ENCODE data around the gene ILF3. TPM values are rescaled to one million over a fixed set of nuclear protein-coding genes. Genes with fewer than 3 reads are reported as not detected.

ILF3 gene
- polyA plus RNA-seq, 3 donors: 34.4 to 189 (median 48.1) TPM

DNA sequence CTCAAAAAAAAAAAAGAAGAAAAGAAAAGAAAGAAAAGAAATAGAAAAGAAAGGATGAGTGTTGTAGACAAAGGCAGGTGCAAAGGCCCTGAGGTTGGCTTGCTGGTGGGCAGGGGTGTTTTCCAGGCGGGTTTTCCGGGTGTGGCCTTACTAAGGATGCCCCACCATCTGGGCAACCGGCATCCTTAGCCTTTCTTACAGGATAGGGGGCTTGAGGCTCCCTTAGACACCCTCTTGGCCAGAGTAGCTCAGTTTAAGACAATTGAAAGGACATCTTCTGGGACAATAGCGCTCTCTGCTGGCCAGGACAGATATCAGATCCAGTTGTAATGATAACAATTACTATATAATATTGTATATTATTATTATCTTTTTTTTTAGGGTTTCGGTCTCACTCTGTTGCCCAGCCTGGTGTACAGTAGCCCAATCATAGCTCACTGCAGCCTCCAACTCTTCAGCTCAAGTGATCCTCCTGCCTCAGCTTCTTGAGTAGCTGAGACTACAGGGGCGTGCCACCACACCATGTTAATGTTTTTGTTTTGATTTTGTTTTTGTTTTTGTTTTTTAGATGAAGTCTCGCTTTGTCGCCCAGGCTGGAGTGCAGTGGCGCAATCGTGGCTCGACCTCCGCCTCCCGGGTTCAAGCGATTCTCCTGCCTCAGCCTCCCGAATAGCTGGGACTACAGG, 45.6 kb downstream of the ILF3 start:
- H2AFZ ChIP-seq (ENCODE audit: insufficient read depth, low read depth, low read length, poor library complexity, severe bottlenecking): no peak overlapping the region
- H3K4me3 ChIP-seq (replicated peaks in 1 of 3; ENCODE audit: low read depth in 2 of 3, low read length in 3 of 3): no peak overlapping the region
- Mint-ChIP-seq H3K9me3 (peaks cover 0 to 2% (median 0%) of the 10 kb centered on the region in 7 donors), H3K27me3 (ENCODE audit: low read depth in 3 of 3) (peaks cover 6 to 9% (median 7%) of the 10 kb centered on the region in 3 donors), H3K4me3 (no peak overlapping the region), H3K4me1 (peaks cover 24% of the 10 kb centered on the region), H3K36me3 (no peaks in the 10 kb centered on the region), H3K27ac (no peak overlapping the region)
- no peak overlapping the region for H3K9ac ChIP-seq (ENCODE audit: insufficient read depth, low read length, poor library complexity, severe bottlenecking)
- H3K79me2 ChIP-seq (ENCODE audit: insufficient read depth, low read length): peaks cover 3% of the 10 kb centered on the region
- H3K4me2 ChIP-seq (replicated peaks; ENCODE audit: extremely low read depth, low read length, poor library complexity, severe bottlenecking): no peak overlapping the region
- TF ChIP-seq, protein P1, sequence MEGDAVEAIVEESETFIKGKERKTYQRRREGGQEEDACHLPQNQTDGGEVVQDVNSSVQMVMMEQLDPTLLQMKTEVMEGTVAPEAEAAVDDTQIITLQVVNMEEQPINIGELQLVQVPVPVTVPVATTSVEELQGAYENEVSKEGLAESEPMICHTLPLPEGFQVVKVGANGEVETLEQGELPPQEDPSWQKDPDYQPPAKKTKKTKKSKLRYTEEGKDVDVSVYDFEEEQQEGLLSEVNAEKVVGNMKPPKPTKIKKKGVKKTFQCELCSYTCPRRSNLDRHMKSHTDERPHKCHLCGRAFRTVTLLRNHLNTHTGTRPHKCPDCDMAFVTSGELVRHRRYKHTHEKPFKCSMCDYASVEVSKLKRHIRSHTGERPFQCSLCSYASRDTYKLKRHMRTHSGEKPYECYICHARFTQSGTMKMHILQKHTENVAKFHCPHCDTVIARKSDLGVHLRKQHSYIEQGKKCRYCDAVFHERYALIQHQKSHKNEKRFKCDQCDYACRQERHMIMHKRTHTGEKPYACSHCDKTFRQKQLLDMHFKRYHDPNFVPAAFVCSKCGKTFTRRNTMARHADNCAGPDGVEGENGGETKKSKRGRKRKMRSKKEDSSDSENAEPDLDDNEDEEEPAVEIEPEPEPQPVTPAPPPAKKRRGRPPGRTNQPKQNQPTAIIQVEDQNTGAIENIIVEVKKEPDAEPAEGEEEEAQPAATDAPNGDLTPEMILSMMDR (IDR thresholded peaks at IDR 0.05): peak; percentile 87
- H4K20me1 ChIP-seq (ENCODE audit: insufficient read depth, low read length): peaks cover 7% of the 10 kb centered on the region
- no peaks in the 10 kb centered on the region for H3K36me3 ChIP-seq (replicated peaks in 1 of 2; ENCODE audit: control insufficient read depth in 1 of 2, insufficient read depth in 2 of 2, low read length in 2 of 2)
- peak; percentile 49 to 57 (median 55) for DNase-seq
- intact Hi-C loops (cut with micrococcal nuclease): loop anchor here (1.0 to 10.0 kb wide), 8 partner anchors 37 to 217 kb away; partner anchors contain the start of genes KEAP1 (in 2 of the 2), ATG4D (in 1 of the 2), CDKN2D (in 1 of the 2) and KRI1 (in 1 of the 2)
- peaks cover 21 to 28% of the 10 kb centered on the region in 2 donors for H3K4me1 ChIP-seq (ENCODE audit: control insufficient read depth in 1 of 2, insufficient read depth in 2 of 2, low read length in 2 of 2)
- no peak overlapping the region for H3K27ac ChIP-seq (ENCODE audit: low read depth in 1 of 2, low read length in 2 of 2)
- 40% methylated on average over 8 of the region's 15 CpGs for WGBS (ENCODE audit: insufficient coverage)
- H3K27me3 ChIP-seq (ENCODE audit: control insufficient read depth in 2 of 2, insufficient read depth in 2 of 2, low read length in 2 of 2): no peaks in the 10 kb centered on the region
- no peaks in the 10 kb centered on the region for H3K9me3 ChIP-seq (replicated peaks in 1 of 2; ENCODE audit: control insufficient read depth in 1 of 2, insufficient read depth in 1 of 2, low read length in 2 of 2)

DNA sequence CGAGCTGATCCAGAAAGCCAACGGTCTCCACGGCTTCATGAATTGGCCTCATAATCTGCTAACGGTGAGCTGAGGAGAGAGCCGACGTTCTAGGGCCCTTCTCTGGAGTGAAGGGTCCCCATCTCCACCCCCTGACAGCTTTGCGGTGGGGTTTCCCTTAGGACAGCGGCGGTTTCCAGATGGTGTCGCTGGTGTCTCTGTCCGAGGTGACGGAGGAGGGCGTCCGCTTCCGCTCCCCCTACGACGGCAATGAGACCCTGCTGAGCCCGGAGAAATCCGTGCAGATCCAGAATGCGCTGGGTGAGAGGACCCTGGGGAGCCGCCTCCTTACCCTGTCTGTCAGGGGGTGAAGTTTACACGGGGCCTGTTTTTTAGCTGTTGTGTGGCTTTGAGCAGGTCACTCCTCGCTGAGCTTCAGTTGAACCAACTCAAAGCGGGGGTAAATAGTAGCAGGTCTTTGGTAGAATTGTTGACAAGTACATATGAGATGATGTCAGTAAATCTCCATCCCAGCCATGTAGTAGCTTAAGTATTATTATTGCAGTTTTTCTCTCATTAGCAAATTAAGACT, 47.9 kb downstream of the ILF3 start:
- no peak for DNase-seq
- TF ChIP-seq, protein P1 (IDR thresholded peaks at IDR 0.05): no peak

More for the DNA sequence above, 47.9 kb downstream of the ILF3 start:
- Mint-ChIP-seq H3K9me3 (peaks cover 0 to 2% (median 0%) of the 10 kb centered on the region in 7 donors), H3K4me3 (peak overlapping the region; percentile 81 to 91), H3K27me3 (ENCODE audit: low read depth in 3 of 3) (peaks cover 4 to 6% (median 4%) of the 10 kb centered on the region in 3 donors), H3K4me1 (peaks cover 12% of the 10 kb centered on the region), H3K27ac (peak overlapping the region in 5 of 7 donors; percentile 21 to 71 (median 42)), H3K36me3 (peaks cover 0 to 1% of the 10 kb centered on the region in 2 donors)
- Histone ChIP-seq H2AFZ (ENCODE audit: insufficient read depth, low read depth, low read length, poor library complexity, severe bottlenecking) (peak overlapping the region; percentile 100), H3K79me2 (ENCODE audit: insufficient read depth, low read length) (peaks cover 3% of the 10 kb centered on the region), H3K27me3 (ENCODE audit: control insufficient read depth in 2 of 2, insufficient read depth in 2 of 2, low read length in 2 of 2) (no peaks in the 10 kb centered on the region), H3K4me3 (replicated peaks in 1 of 3; ENCODE audit: low read depth in 2 of 3, low read length in 3 of 3) (peak overlapping the region; percentile 55 to 97 (median 63)), H3K9me3 (replicated peaks in 1 of 2; ENCODE audit: control insufficient read depth in 1 of 2, insufficient read depth in 1 of 2, low read length in 2 of 2) (no peaks in the 10 kb centered on the region), H3K9ac (ENCODE audit: insufficient read depth, low read length, poor library complexity, severe bottlenecking) (peak overlapping the region; percentile 77), H4K20me1 (ENCODE audit: insufficient read depth, low read length) (no peaks in the 10 kb centered on the region), H3K36me3 (replicated peaks in 1 of 2; ENCODE audit: control insufficient read depth in 1 of 2, insufficient read depth in 2 of 2, low read length in 2 of 2) (no peaks in the 10 kb centered on the region), H3K4me2 (replicated peaks; ENCODE audit: extremely low read depth, low read length, poor library complexity, severe bottlenecking) (peak overlapping the region; percentile 99), H3K27ac (ENCODE audit: low read depth in 1 of 2, low read length in 2 of 2) (peak overlapping the region in 1 of 2 donors; percentile 68), H3K4me1 (ENCODE audit: control insufficient read depth in 1 of 2, insufficient read depth in 2 of 2, low read length in 2 of 2) (peaks cover 13 to 16% of the 10 kb centered on the region in 2 donors)
- under 1% methylated on average over 20 of the region's 24 CpGs for WGBS (ENCODE audit: insufficient coverage)
- intact Hi-C loops (cut with micrococcal nuclease): no loop called here
